DOHH2 (cell line): ENCODE results near the gene TMEM218.

ENCODE experiments used
- CTCF ChIP-seq: fragments of 200-600 bp; sonication (generic); IDR thresholded peaks from one replicate; pipeline ENCODE4 v1.5.1; 2014; ENCODE audit warnings: antibody characterized with exemption, mild to moderate bottlenecking, low read depth, low read length; ENCODE audit not compliant: poor library complexity, severe bottlenecking
- EZH2phosphoT487 ChIP-seq: fragments of 200-600 bp; sonication (generic); IDR thresholded peaks from 2 replicates; pipeline ENCODE4 v1.6.1; 2017; ENCODE audit warnings: borderline replicate concordance, mild to moderate bottlenecking, antibody characterized with exemption, low read length, moderate library complexity, mixed read lengths

GRCh38 chr11:125085301-125086081 is 25.9 kb downstream of the TMEM218 start:
- TF ChIP-seq CTCF (peak; percentile 32), EZH2phosphoT487 (no peak)
